Heart left ventricle (tissue), 16 donors: Measurements from ENCODE around the gene EDEM1. TPM values are rescaled to one million over a fixed set of nuclear protein-coding genes. Genes with fewer than 3 reads are reported as not detected.

Experiments
- ATAC-seq, 4 donors: fragments of 200-7000 bp; cut with Tn5 transposase; one replicate each; pipeline ENCODE4 v1.9.1; 2020 to 2022; ENCODE audit warnings: moderate library complexity in 4 of 4, mild to moderate bottlenecking in 3 of 4, moderate number of reproducible peaks in 1 of 4
- DNase-seq, 5 donors: peaks; one replicate each; pipeline ENCODE4 v3.0.0-alpha.2; 2020
- H3K27ac ChIP-seq, 12 donors: fragments of 200-600 bp; sonication (generic) in 4 of 12; one replicate each; pipeline versions ENCODE4 v1.5.0 to v1.8.0; 2016 to 2022; ENCODE audit warnings: mild to moderate bottlenecking in 2 of 12
- H3K27me3 ChIP-seq, 9 donors: fragments of 200-600 bp; sonication (generic) in 2 of 9; one replicate each; pipeline versions ENCODE4 v1.5.1 to v1.8.0; 2016 to 2022; ENCODE audit warnings: mild to moderate bottlenecking in 3 of 9
- H3K36me3 ChIP-seq, 9 donors: fragments of 200-600 bp; sonication (generic) in 2 of 9; one replicate each; pipeline versions ENCODE4 v1.5.0 to v1.8.0; 2018 to 2022; ENCODE audit warnings: mild to moderate bottlenecking in 2 of 9
- H3K4me1 ChIP-seq, 12 donors: fragments of 200-600 bp; sonication (generic) in 4 of 12; one replicate each; pipeline versions ENCODE4 v1.5.0 to v1.8.0; 2016 to 2022; ENCODE audit warnings: mild to moderate bottlenecking in 3 of 12
- H3K4me3 ChIP-seq, 12 donors: fragments of 200-600 bp; sonication (generic) in 4 of 12; one replicate each; pipeline versions ENCODE4 v1.5.0 to v1.8.0; 2017 to 2022; ENCODE audit warnings: mild to moderate bottlenecking in 9 of 12, moderate library complexity in 4 of 12
- H3K9me3 ChIP-seq, 12 donors: fragments of 200-600 bp; sonication (generic) in 4 of 12; one replicate each; pipeline versions ENCODE4 v1.5.0 to v1.8.0; 2016 to 2022; ENCODE audit warnings: mild to moderate bottlenecking in 1 of 12
- POLR2A ChIP-seq, 2 donors: fragments of 450-650 bp; IDR thresholded peaks; one replicate each; pipeline ENCODE4 v1.6.1; 2017; ENCODE audit warnings: antibody characterized with exemption in 2 of 2, mild to moderate bottlenecking in 2 of 2, moderate library complexity in 2 of 2
- WGBS, 4 donors: extraction: QIAGEN DNeasy Blood & Tissue Kit in 2 of 4; methylation state at CpG; one replicate each; pipeline versions ENCODE4 v1.1.5 to v1.1.7; 2013 to 2018; 5-methylcytosine and 5-hydroxymethylcytosine counted together
- intact Hi-C, 10 donors: fragments of 100-400 bp; cut with DNase I; formaldehyde crosslinking; loops; one replicate each; pipeline versions ENCODE4 v1.11.1 to v1.14.2; 2022
- polyA plus RNA-seq, 2 donors: library from polyadenylated mRNA; stranded (reverse); fragments of 200-250 nt; gene quantifications; one replicate each; pipeline ENCODE4 v1.2.3, GENCODE V29; 2013
- total RNA-seq, 9 donors: library from RNA; depleted of rRNA in 2 of 9; stranded (reverse); fragments of >200 nt in 2 of 9; fragmentation: NEBNext Ultra II Directional in 3 of 9; extraction: Animal tissue kit (Norgen Biotek cat#: 25700) in 3 of 9; gene quantifications; one replicate each; pipeline versions ENCODE4 v1.1.0 to v1.2.4, GENCODE V29; 2016 to 2023
- TF ChIP-seq, protein P1 (sequence below), 12 donors: fragments of 200-600 bp; sonication (generic) in 4 of 12; IDR thresholded peaks; one replicate each; pipeline versions ENCODE4 v1.5.0 to v1.8.0; 2018 to 2022; ENCODE audit warnings: antibody characterized with exemption in 12 of 12, mild to moderate bottlenecking in 5 of 12
- donor health status: ischemic (EF 13 %, LVEDD 7.1; RV severe dilation, severe dysfunction).
- donor health status: healthy with polysubstance abuse.
- donor health status: DM: no; HTN: yes; CAD: no.
- donor health status: DM: no; HTN: no; CAD: no.
- donor health status: ischemic (EF 25% LVEDD 6.9; RV normal size, moderate dysfunction).
- donor health status: ischemic (EF 25% LVEDD 5.7; RV mildly dilated, moderate dysfunction).
- donor health status: healthy.
- donor health status: DM: yes; HTN: yes; CAD: no.
- donor health status: ischemic (EF 35%, LVEDD 5.7; RV mildly dilated, moderate dysfunction).
- donor health status: nonischemic (EF 11% LVEDD 7.7; RV severe dilation, severe dysfunction).
- donor health status: DM: yes; HTN: yes; CAD: no.
- donor health status: PGD.
- donor health status: ischemic (EF 29% LVEDD 5.4; RV normal size, mild dysfunction).
- donor health status: nonischemic (EF 23%, LVEDD 6.1; RV moderate dilation, normal function).

The EDEM1 gene
- total and polyA plus RNA-seq, 11 donors: 1.9 to 24.6 (median 9.5) TPM

DNA sequence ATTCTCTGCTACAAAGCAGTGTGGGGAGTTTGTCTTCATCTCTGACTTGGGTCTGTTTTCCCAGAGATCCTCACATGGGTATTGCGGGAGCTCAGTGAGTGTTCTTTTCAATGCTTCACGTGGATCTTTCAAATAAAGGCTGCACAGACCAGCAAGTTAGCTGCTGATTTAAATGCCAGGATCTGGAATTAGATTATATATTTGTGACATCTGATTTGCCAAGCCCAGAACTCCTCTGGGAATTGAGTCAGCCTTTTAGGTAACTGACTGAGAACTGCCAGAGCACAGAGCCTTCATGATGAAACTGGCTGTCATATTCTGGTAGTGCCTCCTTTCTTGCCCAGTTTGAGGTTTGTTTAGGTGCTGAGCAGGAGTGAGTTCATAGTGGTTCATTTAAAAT, 14.7 kb downstream of the EDEM1 start:
- Histone ChIP-seq H3K4me3 (no peak overlapping the region), H3K27me3 (no peaks in the 10 kb centered on the region), H3K27ac (no peak overlapping the region), H3K36me3 (peaks cover 0 to 89% (median 77%) of the 10 kb centered on the region in 9 donors), H3K4me1 (peaks cover 0 to 31% (median 0%) of the 10 kb centered on the region in 12 donors), H3K9me3 (no peaks in the 10 kb centered on the region)
- no peak for DNase-seq
- 93 to 98% (median 95%) methylated on average over 2 of the region's 2 CpGs for WGBS, 4 donors
- intact Hi-C loops: no loop called here
- ATAC-seq: no peak
- TF ChIP-seq POLR2A (IDR thresholded peaks at IDR 0.05): no peak
- TF ChIP-seq, protein P1, sequence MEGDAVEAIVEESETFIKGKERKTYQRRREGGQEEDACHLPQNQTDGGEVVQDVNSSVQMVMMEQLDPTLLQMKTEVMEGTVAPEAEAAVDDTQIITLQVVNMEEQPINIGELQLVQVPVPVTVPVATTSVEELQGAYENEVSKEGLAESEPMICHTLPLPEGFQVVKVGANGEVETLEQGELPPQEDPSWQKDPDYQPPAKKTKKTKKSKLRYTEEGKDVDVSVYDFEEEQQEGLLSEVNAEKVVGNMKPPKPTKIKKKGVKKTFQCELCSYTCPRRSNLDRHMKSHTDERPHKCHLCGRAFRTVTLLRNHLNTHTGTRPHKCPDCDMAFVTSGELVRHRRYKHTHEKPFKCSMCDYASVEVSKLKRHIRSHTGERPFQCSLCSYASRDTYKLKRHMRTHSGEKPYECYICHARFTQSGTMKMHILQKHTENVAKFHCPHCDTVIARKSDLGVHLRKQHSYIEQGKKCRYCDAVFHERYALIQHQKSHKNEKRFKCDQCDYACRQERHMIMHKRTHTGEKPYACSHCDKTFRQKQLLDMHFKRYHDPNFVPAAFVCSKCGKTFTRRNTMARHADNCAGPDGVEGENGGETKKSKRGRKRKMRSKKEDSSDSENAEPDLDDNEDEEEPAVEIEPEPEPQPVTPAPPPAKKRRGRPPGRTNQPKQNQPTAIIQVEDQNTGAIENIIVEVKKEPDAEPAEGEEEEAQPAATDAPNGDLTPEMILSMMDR (IDR thresholded peaks at IDR 0.05): no peak

DNA sequence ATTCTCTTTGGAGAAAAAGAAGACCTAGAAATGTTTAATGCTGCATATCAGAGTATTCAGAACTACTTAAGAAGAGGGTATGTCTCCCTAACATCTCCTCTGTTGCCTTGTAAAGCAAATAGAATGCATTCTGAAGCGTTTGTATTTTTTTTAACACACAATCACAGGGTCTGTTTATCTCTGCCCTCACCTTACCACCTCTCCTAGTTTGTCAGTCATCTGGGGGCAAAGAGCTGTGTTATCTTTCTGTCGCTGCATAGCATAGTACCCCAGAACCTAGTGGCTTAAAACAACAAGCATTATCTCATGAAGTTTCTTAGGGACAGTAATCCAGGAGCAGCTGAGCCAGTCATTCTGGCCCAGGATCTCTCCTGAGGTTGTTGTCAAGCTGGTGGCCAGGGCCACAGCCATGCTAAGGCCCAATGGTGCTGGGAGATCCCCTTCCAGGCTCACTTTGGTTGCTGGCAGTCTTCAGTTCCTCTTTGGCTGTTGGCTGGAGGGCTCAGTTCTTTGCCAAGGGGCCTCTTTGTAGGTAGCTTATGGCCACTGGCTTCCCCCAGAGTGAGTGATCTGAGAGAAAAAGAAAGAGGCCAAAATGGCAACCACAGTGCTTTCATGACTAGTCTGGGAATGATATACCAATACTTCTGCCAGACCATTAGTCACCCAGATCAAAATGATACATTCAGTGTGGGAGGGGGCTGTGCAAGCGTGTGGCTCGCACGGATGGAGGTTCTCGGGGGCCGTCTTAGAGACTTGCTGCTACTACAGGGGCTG, 17.8 kb downstream of the EDEM1 start:
- TF ChIP-seq, protein P1 (IDR thresholded peaks at IDR 0.05): no peak
- TF ChIP-seq POLR2A (IDR thresholded peaks at IDR 0.05): no peak
- no peaks in the 10 kb centered on the region for H3K9me3 ChIP-seq
- intact Hi-C loops: no loop called here
- H3K36me3 ChIP-seq: peaks cover 0 to 100% (median 100%) of the 10 kb centered on the region in 9 donors
- no peak overlapping the region for H3K27ac ChIP-seq
- DNase-seq (no peak), ATAC-seq (no peak)
- H3K27me3 ChIP-seq: no peaks in the 10 kb centered on the region
- H3K4me1 ChIP-seq: no peaks in the 10 kb centered on the region
- H3K4me3 ChIP-seq: no peak overlapping the region
- WGBS, 4 donors: 82 to 87% (median 83%) methylated on average over 7 of the region's 7 CpGs

DNA sequence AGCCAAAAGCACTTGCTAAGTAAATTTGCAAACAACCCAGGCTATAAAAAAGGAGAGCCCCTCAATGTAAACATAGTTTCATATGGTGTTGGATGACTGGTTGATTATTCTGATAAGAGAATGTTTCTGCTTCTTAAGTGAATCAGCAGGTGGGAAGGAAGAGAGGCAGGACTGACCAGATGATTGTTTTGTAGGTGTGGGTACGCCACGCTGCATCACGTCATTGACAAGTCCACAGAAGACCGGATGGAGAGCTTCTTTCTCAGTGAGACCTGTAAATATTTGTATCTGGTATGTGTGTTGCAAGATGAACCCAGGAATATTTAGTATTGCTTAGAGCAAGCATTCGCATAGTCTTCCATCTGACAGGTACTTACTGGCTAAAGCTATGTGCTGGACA, 23.4 kb downstream of the EDEM1 start:
- WGBS, 4 donors: 89 to 97% (median 96%) methylated on average over 5 of the region's 5 CpGs
- no peak overlapping the region for H3K4me3 ChIP-seq
- H3K27ac ChIP-seq: no peak overlapping the region
- H3K27me3 ChIP-seq: no peaks in the 10 kb centered on the region
- H3K9me3 ChIP-seq: no peaks in the 10 kb centered on the region
- intact Hi-C loops: no loop called here
- TF ChIP-seq, protein P1 (IDR thresholded peaks at IDR 0.05): no peak
- TF ChIP-seq POLR2A (IDR thresholded peaks at IDR 0.05): no peak
- ATAC-seq (no peak), DNase-seq (no peak)
- H3K4me1 ChIP-seq: no peaks in the 10 kb centered on the region
- peaks cover 0 to 100% (median 99%) of the 10 kb centered on the region in 9 donors for H3K36me3 ChIP-seq

DNA sequence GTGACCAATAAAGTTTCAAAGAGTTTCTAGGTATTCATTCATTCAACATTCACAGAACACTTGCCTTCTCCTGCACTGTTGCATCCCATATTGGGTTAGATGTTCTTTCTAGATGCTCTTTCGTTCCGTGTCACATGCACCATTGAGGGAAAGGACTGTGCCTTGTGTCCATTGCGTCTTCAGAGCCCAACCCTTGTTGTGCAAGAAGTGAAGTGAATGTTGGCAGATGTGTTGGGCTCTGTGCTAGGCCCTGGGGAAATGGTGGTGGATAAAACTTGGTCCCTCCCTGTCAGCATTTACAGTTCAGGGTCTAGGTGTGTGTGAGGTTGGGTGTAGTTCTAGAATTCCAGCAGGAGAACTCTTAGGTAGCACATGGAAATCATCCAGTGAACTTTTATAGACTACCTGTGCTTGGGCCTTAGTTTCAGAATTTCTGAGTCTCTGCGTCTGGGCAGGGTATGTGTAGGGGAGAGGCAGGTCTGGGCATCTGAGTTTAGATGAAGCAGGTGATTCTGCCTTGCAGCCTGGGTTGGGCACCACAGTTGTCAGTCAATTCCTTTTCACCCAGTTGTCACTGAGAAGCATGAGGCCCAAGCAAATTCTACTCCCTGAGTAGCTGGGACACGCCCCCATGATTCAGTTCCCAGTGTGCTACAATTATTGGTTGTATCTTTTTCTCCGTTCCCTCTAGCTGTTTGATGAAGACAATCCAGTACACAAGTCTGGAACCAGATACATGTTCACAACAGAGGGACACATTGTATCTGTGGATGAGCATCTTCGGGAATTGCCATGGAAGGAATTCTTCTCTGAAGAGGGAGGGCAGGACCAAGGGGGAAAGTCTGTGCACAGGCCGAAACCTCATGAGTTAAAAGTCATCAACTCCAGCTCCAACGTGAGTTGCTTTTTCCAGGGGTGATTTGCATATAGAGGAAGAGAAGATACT, 25.4 kb downstream of the EDEM1 start:
- Histone ChIP-seq H3K36me3 (peaks cover 0 to 100% (median 98%) of the 10 kb centered on the region in 9 donors), H3K27ac (no peak overlapping the region), H3K9me3 (no peaks in the 10 kb centered on the region), H3K4me1 (peaks cover 0 to 2% (median 0%) of the 10 kb centered on the region in 12 donors), H3K4me3 (no peak overlapping the region), H3K27me3 (no peaks in the 10 kb centered on the region)
- intact Hi-C loops: no loop called here
- TF ChIP-seq, protein P1 (IDR thresholded peaks at IDR 0.05): no peak
- no peak for TF ChIP-seq POLR2A (IDR thresholded peaks at IDR 0.05)
- ATAC-seq (no peak), DNase-seq (no peak)
- 82 to 90% (median 88%) methylated on average over 9 of the region's 9 CpGs for WGBS, 4 donors
